H9 (cell line): Measurements from ENCODE around the gene PARP8. TPM values are rescaled to one million over a fixed set of nuclear protein-coding genes. Genes with fewer than 3 reads are reported as not detected.
"Not testable (repeated sequence)": the region's sequence is repeated elsewhere in the genome, so short reads cannot be mapped to it uniquely, and the experiment has no call there.

Experiments used
- DNase-seq: peaks from one replicate; pipeline ENCODE4 v3.0.0-alpha.2; 2017
- H2AFZ ChIP-seq: one replicate; pipeline ENCODE4 v1.6.1; 2013; ENCODE audit warnings: mild to moderate bottlenecking, low read length, control low read depth, moderate library complexity
- H2AK5ac ChIP-seq: 2 replicates; pipeline ENCODE4 v1.6.1; 2013; ENCODE audit warnings: low read length, control low read depth, mixed read lengths; ENCODE audit not compliant: insufficient read length
- H2BK120ac ChIP-seq: one replicate; pipeline ENCODE4 v1.6.1; 2013; ENCODE audit warnings: low read depth, mild to moderate bottlenecking, low read length, control low read depth, inconsistent platforms; ENCODE audit not compliant: poor library complexity, severe bottlenecking
- H2BK12ac ChIP-seq: 2 replicates; pipeline ENCODE4 v1.6.1; 2013; ENCODE audit warnings: low read length, control low read depth, mixed read lengths, low read depth; ENCODE audit not compliant: insufficient read length
- H2BK15ac ChIP-seq: 2 replicates; pipeline ENCODE4 v1.6.1; 2013; ENCODE audit warnings: low read depth, low read length, control low read depth
- H2BK20ac ChIP-seq: one replicate; pipeline ENCODE4 v1.6.1; 2013; ENCODE audit warnings: low read depth, mild to moderate bottlenecking, low read length, control low read depth, inconsistent platforms; ENCODE audit not compliant: poor library complexity, severe bottlenecking
- H2BK5ac ChIP-seq: 2 replicates; pipeline ENCODE4 v1.6.1; 2013; ENCODE audit warnings: low read length, control low read depth, mixed read lengths; ENCODE audit not compliant: insufficient read length
- H3K14ac ChIP-seq: 2 replicates; pipeline ENCODE4 v1.6.1; 2013; ENCODE audit warnings: low read length, control low read depth; ENCODE audit not compliant: insufficient read depth
- H3K18ac ChIP-seq: 2 replicates; pipeline ENCODE4 v1.6.1; 2013; ENCODE audit warnings: low read depth, mild to moderate bottlenecking, mixed read lengths, low read length, control low read depth; ENCODE audit not compliant: insufficient read length
- H3K23ac ChIP-seq: 2 replicates; pipeline ENCODE4 v1.6.1; 2013; ENCODE audit warnings: low read length, control low read depth, mixed read lengths, low read depth; ENCODE audit not compliant: insufficient read length
- H3K23me2 ChIP-seq: 2 replicates; pipeline ENCODE4 v1.6.1; 2013; ENCODE audit warnings: low read depth, mild to moderate bottlenecking, mixed read lengths, low read length, control low read depth; ENCODE audit not compliant: insufficient read length, poor library complexity, severe bottlenecking
- H3K27ac ChIP-seq: 2 replicates; pipeline ENCODE4 v1.5.1; 2013; ENCODE audit warnings: low read length, control low read depth, mixed read lengths, low read depth; ENCODE audit not compliant: insufficient read length
- H3K27me3 ChIP-seq: 2 replicates; pipeline ENCODE4 v1.6.1; 2013; ENCODE audit warnings: low read length, control low read depth, inconsistent platforms; ENCODE audit not compliant: insufficient read depth
- H3K4ac ChIP-seq: 2 replicates; pipeline ENCODE4 v1.6.1; 2013; ENCODE audit warnings: low read depth, mild to moderate bottlenecking, control low read depth, inconsistent platforms, low read length, moderate library complexity
- H3K4me1 ChIP-seq: 2 replicates; pipeline ENCODE4 v1.6.1; 2013; ENCODE audit warnings: low read length, control low read depth, inconsistent platforms; ENCODE audit not compliant: insufficient read depth
- H3K4me2 ChIP-seq: 2 replicates; pipeline ENCODE4 v1.6.1; 2013; ENCODE audit warnings: low read length, control low read depth, mixed read lengths; ENCODE audit not compliant: insufficient read length, insufficient read depth
- H3K56ac ChIP-seq: 2 replicates; pipeline ENCODE4 v1.6.1; 2013; ENCODE audit warnings: low read depth, mild to moderate bottlenecking, mixed read lengths, low read length, control low read depth; ENCODE audit not compliant: insufficient read length
- H3K79me1 ChIP-seq: 2 replicates; pipeline ENCODE4 v1.6.1; 2013; ENCODE audit warnings: low read depth, mild to moderate bottlenecking, moderate library complexity, low read length, control low read depth, inconsistent platforms; ENCODE audit not compliant: insufficient read depth, poor library complexity, severe bottlenecking
- H3K79me2 ChIP-seq: 2 replicates; pipeline ENCODE4 v1.6.1; 2013; ENCODE audit warnings: low read length, control low read depth, inconsistent platforms; ENCODE audit not compliant: insufficient read depth
- H3K9ac ChIP-seq: 2 replicates; pipeline ENCODE4 v1.6.1; 2013; ENCODE audit warnings: low read length, control low read depth, mixed read lengths; ENCODE audit not compliant: insufficient read length; ENCODE audit errors: extremely low read depth
- H3K9me3 ChIP-seq: one replicate; pipeline ENCODE4 v1.6.1; 2013; ENCODE audit warnings: low read depth, low read length, inconsistent platforms; ENCODE audit not compliant: control insufficient read depth
- H3T11ph ChIP-seq: one replicate; pipeline ENCODE4 v1.6.1; 2013; ENCODE audit warnings: mild to moderate bottlenecking, low read length, control low read depth, inconsistent platforms
- H4K20me1 ChIP-seq: one replicate; pipeline ENCODE4 v1.6.1; 2013; ENCODE audit not compliant: control insufficient read depth, insufficient read length, insufficient read depth
- H4K5ac ChIP-seq: 2 replicates; pipeline ENCODE4 v1.6.1; 2013; ENCODE audit warnings: low read depth, mild to moderate bottlenecking, mixed read lengths, low read length, control low read depth; ENCODE audit not compliant: insufficient read length
- H4K8ac ChIP-seq: replicated peaks from 2 replicates; pipeline ENCODE4 v1.6.1; 2013; ENCODE audit warnings: low read length, control low read depth, mixed read lengths, low read depth; ENCODE audit not compliant: insufficient read length
- H4K91ac ChIP-seq: 2 replicates; pipeline ENCODE4 v1.6.1; 2013; ENCODE audit warnings: low read depth, mild to moderate bottlenecking, moderate library complexity, mixed read lengths, low read length, control low read depth; ENCODE audit not compliant: insufficient read length
- H3K27ac Mint-ChIP-seq, 3 experiments: 2 replicates in 2 of 3; 3 replicates in 1 of 3; pipeline ENCODE4 v1.8.0; 2020 to 2021; ENCODE audit warnings: mixed read lengths in 3 of 3, mild to moderate bottlenecking in 1 of 3, moderate library complexity in 1 of 3
- H3K27me3 Mint-ChIP-seq: 2 replicates; pipeline ENCODE4 v1.8.0; 2021; ENCODE audit warnings: low read depth, mild to moderate bottlenecking, moderate library complexity, mixed read lengths
- H3K36me3 Mint-ChIP-seq, 3 experiments: 2 replicates in 2 of 3; 3 replicates in 1 of 3; pipeline ENCODE4 v1.8.0; 2020 to 2021; ENCODE audit warnings: low read depth in 3 of 3, mixed read lengths in 3 of 3; ENCODE audit not compliant: insufficient read depth in 1 of 3
- H3K4me1 Mint-ChIP-seq, 2 experiments: 2 replicates each; pipeline ENCODE4 v1.8.0; 2020; ENCODE audit warnings: mixed read lengths in 2 of 2
- H3K4me3 Mint-ChIP-seq, 2 experiments: 2 replicates in 1 of 2; 3 replicates in 1 of 2; pipeline ENCODE4 v1.8.0; 2020 to 2021; ENCODE audit warnings: mild to moderate bottlenecking in 2 of 2, mixed read lengths in 2 of 2, moderate library complexity in 1 of 2
- H3K9me3 Mint-ChIP-seq, 2 experiments: 2 replicates in 1 of 2; 3 replicates in 1 of 2; pipeline ENCODE4 v1.8.0; 2020; ENCODE audit warnings: mild to moderate bottlenecking in 2 of 2, mixed read lengths in 2 of 2, moderate library complexity in 1 of 2
- WGBS: extraction: QIAGEN DNeasy Blood & Tissue Kit; methylation state at CpG from one replicate; pipeline ENCODE4 v1.1.7; 2013; ENCODE audit warnings: missing lambda C conversion rate, low lambda C conversion rate, mixed read lengths; ENCODE audit not compliant: insufficient read length; ENCODE audit errors: extremely low coverage; 5-methylcytosine and 5-hydroxymethylcytosine counted together
- total RNA-seq: library from RNA; stranded (reverse); gene quantifications from 2 replicates; pipeline ENCODE4 v1.2.1, GENCODE V29; 2021
- TF ChIP-seq, protein P1 (sequence below): fragments of 200-600 bp; sonication (generic); conservative IDR thresholded peaks from 3 replicates; pipeline ENCODE4 v1.8.0; 2021; ENCODE audit warnings: antibody characterized with exemption, mild to moderate bottlenecking

The PARP8 gene
- total RNA-seq, 1 experiment from 2014 or later: 34.0 TPM

DNA sequence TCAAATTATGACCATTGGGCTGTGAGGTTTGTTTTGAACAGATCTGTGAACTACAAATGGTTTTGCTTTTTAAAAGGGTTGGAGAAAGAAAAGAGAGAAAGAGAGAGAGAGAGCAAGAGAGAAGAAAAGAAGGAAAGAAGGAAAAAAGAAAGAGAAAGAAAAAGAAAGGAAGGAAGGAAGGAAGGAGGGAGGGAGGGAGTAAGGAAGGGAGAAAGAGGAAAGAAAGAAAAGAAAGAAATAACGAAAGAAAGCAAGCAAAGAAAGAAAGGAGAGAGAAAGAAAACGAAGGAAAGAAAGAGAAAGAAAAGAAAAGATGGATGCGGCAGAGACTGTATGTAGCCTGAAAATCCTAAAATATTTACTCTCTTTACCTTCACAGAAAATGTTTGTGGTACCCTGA, 104.0 kb downstream of the PARP8 start:
- H3K4me2 ChIP-seq: no peak overlapping the region
- no CpG with 5 or more reads among the region's 3 CpGs for WGBS

GRCh38 chr5:50774446-50775175, 108.2 kb downstream of the PARP8 start:
- not testable (repeated sequence) for H2BK12ac ChIP-seq, H3T11ph ChIP-seq, H3K79me1 ChIP-seq, H2BK15ac ChIP-seq, H3K4me2 ChIP-seq, H3K4me1 Mint-ChIP-seq, H3K14ac ChIP-seq, H4K20me1 ChIP-seq, H3K4me1 ChIP-seq, H3K4ac ChIP-seq, H3K4me3 Mint-ChIP-seq, H3K27me3 Mint-ChIP-seq, H2AK5ac ChIP-seq, H2BK120ac ChIP-seq, H3K56ac ChIP-seq, H3K23ac ChIP-seq, H4K91ac ChIP-seq, H4K5ac ChIP-seq, H3K9me3 ChIP-seq, H3K27me3 ChIP-seq, H3K18ac ChIP-seq, H3K79me2 ChIP-seq, H2AFZ ChIP-seq, H4K8ac ChIP-seq, H3K27ac Mint-ChIP-seq, H3K23me2 ChIP-seq, H3K9ac ChIP-seq, H2BK5ac ChIP-seq, DNase-seq, H2BK20ac ChIP-seq, H3K27ac ChIP-seq
- no CpG with 5 or more reads among the region's 51 CpGs for WGBS
- Mint-ChIP-seq H3K9me3 (peaks cover 34 to 35% of the 10 kb centered on the region in 2 experiments), H3K36me3 (peaks cover 52 to 55% (median 54%) of the 10 kb centered on the region in 3 experiments)

More for the DNA sequence above, 104.0 kb downstream of the PARP8 start:
- peaks cover 38 to 42% (median 40%) of the 10 kb centered on the region in 3 experiments for H3K36me3 Mint-ChIP-seq
- Histone ChIP-seq H3T11ph (no peak overlapping the region), H2BK12ac (no peak overlapping the region), H3K56ac (no peak overlapping the region), H3K27ac (no peak overlapping the region), H3K23ac (no peak overlapping the region), H4K20me1 (no peaks in the 10 kb centered on the region), H3K79me1 (no peaks in the 10 kb centered on the region), H3K79me2 (no peaks in the 10 kb centered on the region), H2AK5ac (no peak overlapping the region), H3K9me3 (no peaks in the 10 kb centered on the region), H3K18ac (no peak overlapping the region), H2BK15ac (no peak overlapping the region), H4K91ac (no peak overlapping the region), H2BK20ac (no peak overlapping the region), H3K4ac (no peak overlapping the region), H2AFZ (no peak overlapping the region), H4K8ac (no peak overlapping the region), H3K27me3 (no peaks in the 10 kb centered on the region), H3K23me2 (no peaks in the 10 kb centered on the region), H2BK120ac (no peak overlapping the region), H4K5ac (no peak overlapping the region), H3K4me1 (no peaks in the 10 kb centered on the region; the same call in 1 of the 2 replicates), H3K14ac (no peak overlapping the region), H2BK5ac (no peak overlapping the region), H3K9ac (no peak overlapping the region)
- no peak overlapping the region for H3K4me3 Mint-ChIP-seq
- H3K27ac Mint-ChIP-seq: no peak overlapping the region; a peak in 1 of 7 replicates
- H3K9me3 Mint-ChIP-seq: peaks cover 26 to 29% of the 10 kb centered on the region in 2 experiments
- H3K4me1 Mint-ChIP-seq: no peaks in the 10 kb centered on the region
- 0 out of 2 replicates have a peak, but pooled peaks cover 1% of the 10 kb centered on the region for H3K27me3 Mint-ChIP-seq
- TF ChIP-seq, protein P1, sequence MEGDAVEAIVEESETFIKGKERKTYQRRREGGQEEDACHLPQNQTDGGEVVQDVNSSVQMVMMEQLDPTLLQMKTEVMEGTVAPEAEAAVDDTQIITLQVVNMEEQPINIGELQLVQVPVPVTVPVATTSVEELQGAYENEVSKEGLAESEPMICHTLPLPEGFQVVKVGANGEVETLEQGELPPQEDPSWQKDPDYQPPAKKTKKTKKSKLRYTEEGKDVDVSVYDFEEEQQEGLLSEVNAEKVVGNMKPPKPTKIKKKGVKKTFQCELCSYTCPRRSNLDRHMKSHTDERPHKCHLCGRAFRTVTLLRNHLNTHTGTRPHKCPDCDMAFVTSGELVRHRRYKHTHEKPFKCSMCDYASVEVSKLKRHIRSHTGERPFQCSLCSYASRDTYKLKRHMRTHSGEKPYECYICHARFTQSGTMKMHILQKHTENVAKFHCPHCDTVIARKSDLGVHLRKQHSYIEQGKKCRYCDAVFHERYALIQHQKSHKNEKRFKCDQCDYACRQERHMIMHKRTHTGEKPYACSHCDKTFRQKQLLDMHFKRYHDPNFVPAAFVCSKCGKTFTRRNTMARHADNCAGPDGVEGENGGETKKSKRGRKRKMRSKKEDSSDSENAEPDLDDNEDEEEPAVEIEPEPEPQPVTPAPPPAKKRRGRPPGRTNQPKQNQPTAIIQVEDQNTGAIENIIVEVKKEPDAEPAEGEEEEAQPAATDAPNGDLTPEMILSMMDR: no peak
- DNase-seq: no peak
